PC-3 (cell line): ENCODE data around the gene GYPC. TPM values are rescaled to one million over a fixed set of nuclear protein-coding genes. Genes with fewer than 3 reads are reported as not detected.

Experiments
- ATAC-seq: fragments of 200-7000 bp; cut with Tn5 transposase; 2 replicates; pipeline ENCODE4 v1.9.1; 2020; ENCODE audit warnings: mild to moderate bottlenecking, moderate library complexity
- BruUV-seq: library from RNA; stranded (reverse); fragments of 400-500 nt; replicated peaks from 2 replicates; lab custom pipeline; 2021; lab: Mats Ljungman, UMichigan
- CTCF ChIA-PET: fragments of 300-600 bp; sonication (Branson Sonifier 250); formaldehyde crosslinking; loops from one replicate; lab custom pipeline; 2022; ENCODE audit warnings: antibody characterized with exemption; lab: Charles Lee
- POLR2A ChIA-PET: fragments of 300-600 bp; sonication (Branson Sonifier 250); formaldehyde crosslinking; loops from one replicate; lab custom pipeline; 2022; ENCODE audit warnings: antibody characterized with exemption; ENCODE audit not compliant: unreplicated experiment; lab: Charles Lee
- DNase-seq: peaks from one replicate; pipeline ENCODE4 v3.0.0-alpha.2; 2015
- H2AFZ ChIP-seq: fragments of 300-600 bp; sonication (generic); 2 replicates; pipeline ENCODE4 v1.6.0; 2016; ENCODE audit warnings: antibody characterized with exemption, low read length
- H3F3A ChIP-seq: fragments of 300-600 bp; sonication (generic); one replicate; pipeline ENCODE4 v1.6.0; 2017; ENCODE audit warnings: antibody characterized with exemption, low read length, control low read depth, mild to moderate bottlenecking; ENCODE audit not compliant: unreplicated experiment
- H3K27ac ChIP-seq: fragments of 300-600 bp; sonication (generic); 2 replicates; pipeline ENCODE4 v1.5.1; 2016; ENCODE audit warnings: mild to moderate bottlenecking, low read length
- H3K27me3 ChIP-seq: fragments of 300-600 bp; sonication (generic); 2 replicates; pipeline ENCODE4 v1.6.1; 2016; ENCODE audit warnings: low read length, mixed read lengths
- H3K36me3 ChIP-seq: fragments of 300-600 bp; sonication (generic); 2 replicates; pipeline ENCODE4 v1.6.1; 2016; ENCODE audit warnings: low read depth, mixed run types, low read length, mixed read lengths
- H3K4me1 ChIP-seq: fragments of 300-600 bp; sonication (generic); 2 replicates; pipeline ENCODE4 v1.5.1; 2016; ENCODE audit warnings: low read length; ENCODE audit not compliant: insufficient read depth
- H3K4me2 ChIP-seq: fragments of 300-600 bp; sonication (generic); 2 replicates; pipeline ENCODE4 v1.6.0; 2016; ENCODE audit warnings: low read length
- H3K4me3 ChIP-seq: fragments of 300-600 bp; sonication (generic); 2 replicates; pipeline ENCODE4 v1.5.1; 2016; ENCODE audit warnings: mild to moderate bottlenecking, low read length, mixed read lengths
- H3K79me2 ChIP-seq: fragments of 300-600 bp; sonication (generic); 2 replicates; pipeline ENCODE4 v1.6.1; 2017; ENCODE audit warnings: low read length, mixed read lengths
- H3K9ac ChIP-seq: fragments of 300-600 bp; sonication (generic); 2 replicates; pipeline ENCODE4 v1.6.0; 2016; ENCODE audit warnings: mild to moderate bottlenecking, low read length
- H3K9me2 ChIP-seq: fragments of 300-600 bp; sonication (generic); replicated peaks from 2 replicates; pipeline ENCODE4 v1.6.1; 2016; ENCODE audit warnings: mixed run types, low read length, mixed read lengths
- H3K9me3 ChIP-seq: fragments of 300-600 bp; sonication (generic); 2 replicates; pipeline ENCODE4 v1.6.1; 2016; ENCODE audit warnings: low read length, mixed read lengths
- H4K20me1 ChIP-seq: fragments of 300-600 bp; sonication (generic); 2 replicates; pipeline ENCODE4 v1.6.1; 2016; ENCODE audit warnings: low read length, mixed read lengths
- EZH2 ChIP-seq: fragments of 300-600 bp; sonication (generic); IDR thresholded peaks from one replicate; pipeline ENCODE4 v1.6.1; 2017; ENCODE audit warnings: antibody characterized with exemption, mild to moderate bottlenecking, low read length; ENCODE audit not compliant: unreplicated experiment
- EZH2phosphoT487 ChIP-seq: fragments of 300-600 bp; sonication (generic); IDR thresholded peaks from 2 replicates; pipeline ENCODE4 v1.6.1; 2018; ENCODE audit warnings: mild to moderate bottlenecking, antibody characterized with exemption, low read length, borderline replicate concordance
- intact Hi-C: fragments of 100-400 bp; cut with micrococcal nuclease; formaldehyde crosslinking; loops from 2 replicates; pipeline ENCODE4 v1.9.0; 2023
- total RNA-seq: library from RNA; depleted of rRNA; stranded (reverse); fragments of >200 nt; gene quantifications from 2 replicates; pipeline ENCODE4 v1.2.3, GENCODE V29; 2014
- TF ChIP-seq, protein P1 (sequence below): fragments of 300-600 bp; sonication (generic); conservative IDR thresholded peaks from 2 replicates; pipeline ENCODE4 v1.5.1; 2017; ENCODE audit warnings: antibody characterized with exemption, low read depth, mild to moderate bottlenecking, low read length

GYPC gene
- total RNA-seq, 1 experiment from 2014 or later, result not detected

DNA sequence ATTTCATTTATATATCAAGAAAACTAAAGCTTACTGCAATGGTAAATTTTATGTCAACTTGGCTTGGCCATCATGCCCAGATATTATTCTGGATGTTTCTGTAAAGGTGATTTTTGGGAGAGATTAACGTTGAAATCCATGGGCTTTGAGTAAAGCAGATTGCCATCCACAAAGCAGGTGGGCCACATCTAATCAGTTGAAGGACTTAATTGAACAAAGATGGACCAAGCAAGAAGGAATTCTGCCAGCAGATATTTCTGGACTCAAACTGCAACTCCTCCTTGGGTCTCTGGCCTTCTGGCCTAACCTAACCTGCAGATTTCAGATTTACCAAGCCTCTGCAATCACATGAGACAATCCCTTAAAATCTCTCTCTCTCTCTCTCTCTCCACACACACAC is 77.8 kb downstream of the GYPC start:
- Histone ChIP-seq H3K27me3 (peaks cover 10% of the 10 kb centered on the region; the same call in 1 of the 2 replicates), H2AFZ (no peak overlapping the region), H3K4me2 (no peak overlapping the region), H3K4me1 (no peaks in the 10 kb centered on the region), H3K4me3 (no peak overlapping the region), H3K9ac (no peak overlapping the region), H3F3A (no peaks in the 10 kb centered on the region), H3K27ac (no peak overlapping the region), H3K79me2 (no peaks in the 10 kb centered on the region), H3K36me3 (no peaks in the 10 kb centered on the region), H4K20me1 (no peaks in the 10 kb centered on the region), H3K9me3 (no peaks in the 10 kb centered on the region), H3K9me2 (no peaks in the 10 kb centered on the region)
- TF ChIP-seq, protein P1, sequence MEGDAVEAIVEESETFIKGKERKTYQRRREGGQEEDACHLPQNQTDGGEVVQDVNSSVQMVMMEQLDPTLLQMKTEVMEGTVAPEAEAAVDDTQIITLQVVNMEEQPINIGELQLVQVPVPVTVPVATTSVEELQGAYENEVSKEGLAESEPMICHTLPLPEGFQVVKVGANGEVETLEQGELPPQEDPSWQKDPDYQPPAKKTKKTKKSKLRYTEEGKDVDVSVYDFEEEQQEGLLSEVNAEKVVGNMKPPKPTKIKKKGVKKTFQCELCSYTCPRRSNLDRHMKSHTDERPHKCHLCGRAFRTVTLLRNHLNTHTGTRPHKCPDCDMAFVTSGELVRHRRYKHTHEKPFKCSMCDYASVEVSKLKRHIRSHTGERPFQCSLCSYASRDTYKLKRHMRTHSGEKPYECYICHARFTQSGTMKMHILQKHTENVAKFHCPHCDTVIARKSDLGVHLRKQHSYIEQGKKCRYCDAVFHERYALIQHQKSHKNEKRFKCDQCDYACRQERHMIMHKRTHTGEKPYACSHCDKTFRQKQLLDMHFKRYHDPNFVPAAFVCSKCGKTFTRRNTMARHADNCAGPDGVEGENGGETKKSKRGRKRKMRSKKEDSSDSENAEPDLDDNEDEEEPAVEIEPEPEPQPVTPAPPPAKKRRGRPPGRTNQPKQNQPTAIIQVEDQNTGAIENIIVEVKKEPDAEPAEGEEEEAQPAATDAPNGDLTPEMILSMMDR, result no peak
- no peak for TF ChIP-seq EZH2
- no peak for TF ChIP-seq EZH2phosphoT487
- ChIA-PET CTCF (no interaction called here), POLR2A (no interaction called here)
- no TSS peak for BruUV-seq
- ATAC-seq (no peak), DNase-seq (no peak)
- intact Hi-C loops, result no loop called here

DNA sequence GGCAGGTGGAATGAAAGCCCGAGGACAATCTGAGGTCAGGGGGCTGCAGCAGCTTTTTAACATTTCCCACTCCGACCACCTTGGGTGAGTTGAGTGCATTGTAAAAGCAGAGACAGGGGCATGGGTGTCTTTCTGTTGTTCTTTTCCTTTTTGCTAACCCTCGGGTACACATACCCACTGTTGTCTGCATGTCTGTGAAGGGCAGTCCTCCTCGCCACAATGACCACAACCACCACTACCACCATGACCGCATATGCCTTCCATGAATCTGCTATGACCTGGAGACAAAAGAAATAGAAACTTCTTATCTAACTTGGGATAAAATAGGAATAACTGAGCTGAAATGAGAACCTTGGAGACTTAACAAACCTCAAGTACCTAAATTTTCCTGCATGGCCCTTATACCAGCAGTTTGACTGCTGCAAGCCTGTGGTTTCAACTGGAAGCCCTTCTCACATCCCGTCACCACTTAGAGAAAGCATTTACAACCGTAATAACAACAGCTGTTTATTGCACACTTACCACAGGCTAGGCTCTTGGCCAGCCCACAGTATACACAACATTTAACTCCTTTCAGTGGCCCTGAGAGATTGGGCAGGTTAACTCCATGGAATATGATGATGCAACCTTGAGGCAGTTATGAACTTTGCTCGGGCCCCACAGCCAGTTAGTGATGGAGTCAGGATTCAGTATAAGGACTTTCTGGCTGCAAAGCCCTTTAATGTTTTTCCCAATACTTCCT is 80.3 kb downstream of the GYPC start:
- no TSS peak for BruUV-seq
- Histone ChIP-seq H3K79me2 (no peaks in the 10 kb centered on the region), H2AFZ (no peak overlapping the region), H3K27ac (no peak overlapping the region), H3K27me3 (peaks cover 3% of the 10 kb centered on the region; the same call in 1 of the 2 replicates), H4K20me1 (no peaks in the 10 kb centered on the region), H3K4me3 (no peak overlapping the region), H3K36me3 (no peaks in the 10 kb centered on the region), H3F3A (no peaks in the 10 kb centered on the region), H3K9me3 (no peaks in the 10 kb centered on the region), H3K4me2 (no peak overlapping the region), H3K9me2 (no peaks in the 10 kb centered on the region), H3K9ac (no peak overlapping the region), H3K4me1 (no peaks in the 10 kb centered on the region)
- no peak for DNase-seq
- no peak for ATAC-seq
- POLR2A ChIA-PET, result no interaction called here
- CTCF ChIA-PET, result no interaction called here
- intact Hi-C loops, result no loop called here
- no peak for TF ChIP-seq EZH2phosphoT487
- TF ChIP-seq, protein P1, result no peak

DNA sequence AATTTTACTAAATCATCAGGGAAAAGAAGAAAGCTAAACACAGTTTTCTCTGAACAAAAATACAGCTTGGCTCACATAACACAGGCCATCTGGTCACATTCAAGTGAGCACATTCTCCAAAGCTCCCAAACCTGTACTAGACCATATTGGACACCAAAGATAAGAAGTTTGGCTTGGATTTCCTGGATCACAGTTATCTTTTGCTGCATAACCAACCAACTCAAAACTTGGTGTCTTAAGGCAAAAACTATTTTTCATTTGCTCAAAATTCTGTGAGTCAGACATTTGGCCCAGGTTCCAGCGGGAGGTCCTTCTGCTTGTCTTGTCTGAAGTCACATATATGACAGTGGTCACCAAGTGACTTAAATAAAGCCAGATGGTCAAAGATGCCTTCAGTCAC is 83.2 kb downstream of the GYPC start:
- Histone ChIP-seq H3K79me2 (no peaks in the 10 kb centered on the region), H3K9me2 (no peaks in the 10 kb centered on the region), H4K20me1 (no peaks in the 10 kb centered on the region), H3K4me3 (no peak overlapping the region), H2AFZ (no peak overlapping the region), H3K9me3 (no peaks in the 10 kb centered on the region), H3K27me3 (peaks cover 3% of the 10 kb centered on the region; the same call in 1 of the 2 replicates), H3F3A (no peaks in the 10 kb centered on the region), H3K9ac (no peak overlapping the region), H3K4me2 (no peak overlapping the region), H3K36me3 (no peaks in the 10 kb centered on the region), H3K27ac (no peak overlapping the region), H3K4me1 (no peaks in the 10 kb centered on the region)
- POLR2A ChIA-PET, result no interaction called here
- intact Hi-C loops, result no loop called here
- ATAC-seq, result no peak
- DNase-seq, result no peak
- TF ChIP-seq, protein P1, result no peak
- TF ChIP-seq EZH2 (no peak), EZH2phosphoT487 (no peak)
- BruUV-seq, result no TSS peak
- CTCF ChIA-PET, result no interaction called here
